Effector CD4-positive, alpha-beta T cell (primary cell): ENCODE measurements around the gene USF3.
A peak's percentile ranks its signal among the peaks of the same experiment; 100 is the strongest.

Experiments used
- DNase-seq: peaks from one replicate; pipeline ENCODE4 v3.0.0-alpha.2; 2020

The USF3 gene

GRCh38 chr3:113696658-113697499 lies 437 bp upstream of the USF3 start:
- DNase-seq: peak; percentile 98

- DNase-seq: no peak
Observed at GRCh38 chr3:113695431-113695785, 1.0 kb downstream of the USF3 start.

- no peak for DNase-seq
Observed at GRCh38 chr3:113690482-113690881, 6.0 kb downstream of the USF3 start.

GRCh38 chr3:113685956-113686721 lies 10.3 kb downstream of the USF3 start:
- DNase-seq: no peak

- no peak for DNase-seq
Observed at GRCh38 chr3:113685124-113685523, 11.3 kb downstream of the USF3 start.

GRCh38 chr3:113684271-113684819 lies 12.1 kb downstream of the USF3 start:
- no peak for DNase-seq

GRCh38 chr3:113678773-113679172 lies 17.7 kb downstream of the USF3 start:
- no peak for DNase-seq

- DNase-seq: no peak
Observed at GRCh38 chr3:113677737-113678136, 18.7 kb downstream of the USF3 start.

GRCh38 chr3:113676261-113676660 lies 20.2 kb downstream of the USF3 start:
- no peak for DNase-seq

GRCh38 chr3:113673593-113673992 lies 22.8 kb downstream of the USF3 start:
- no peak for DNase-seq

- no peak for DNase-seq
Observed at GRCh38 chr3:113668015-113668414, 28.4 kb downstream of the USF3 start.

GRCh38 chr3:113664523-113665094 lies 31.8 kb downstream of the USF3 start:
- no peak for DNase-seq

DNA sequence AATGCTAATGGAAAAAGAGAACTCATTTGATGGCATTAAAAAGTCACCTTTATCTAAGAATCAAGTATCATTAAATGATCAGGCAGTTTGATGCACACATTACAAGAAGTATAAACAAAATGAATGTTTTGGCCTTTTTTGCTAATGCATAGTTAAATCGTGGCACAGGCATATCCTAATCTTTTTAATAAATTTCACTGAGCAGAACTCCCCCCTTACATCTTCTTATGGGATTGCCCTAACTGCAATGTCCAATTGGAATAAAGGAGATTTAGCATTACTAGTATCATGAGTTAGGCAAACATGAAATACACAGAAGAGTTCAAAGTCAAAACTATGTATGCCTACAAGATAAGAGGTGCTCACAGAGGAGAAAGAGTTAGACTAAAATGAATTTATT lies 32.7 kb downstream of the USF3 start:
- DNase-seq: no peak

DNA sequence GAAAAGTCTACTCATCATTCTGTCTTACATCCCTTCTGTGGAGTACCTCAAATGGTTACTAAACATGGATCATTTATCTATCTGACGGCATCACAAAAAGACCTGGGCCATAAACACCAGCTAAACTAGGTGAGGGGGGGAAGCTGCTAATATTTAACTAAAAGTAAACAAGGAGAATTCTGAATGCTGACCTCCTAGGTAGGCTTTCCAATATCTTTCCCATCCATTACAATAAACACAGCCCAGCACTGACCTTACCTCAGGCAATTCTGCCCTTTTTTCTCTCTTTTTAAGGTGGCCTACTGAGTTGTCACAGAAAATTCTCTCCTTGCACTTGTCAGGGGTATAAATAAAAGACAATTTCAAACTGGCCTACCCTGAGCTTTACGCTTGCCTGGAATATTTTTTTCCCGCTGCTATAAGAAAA lies 33.1 kb downstream of the USF3 start:
- no peak for DNase-seq

DNA sequence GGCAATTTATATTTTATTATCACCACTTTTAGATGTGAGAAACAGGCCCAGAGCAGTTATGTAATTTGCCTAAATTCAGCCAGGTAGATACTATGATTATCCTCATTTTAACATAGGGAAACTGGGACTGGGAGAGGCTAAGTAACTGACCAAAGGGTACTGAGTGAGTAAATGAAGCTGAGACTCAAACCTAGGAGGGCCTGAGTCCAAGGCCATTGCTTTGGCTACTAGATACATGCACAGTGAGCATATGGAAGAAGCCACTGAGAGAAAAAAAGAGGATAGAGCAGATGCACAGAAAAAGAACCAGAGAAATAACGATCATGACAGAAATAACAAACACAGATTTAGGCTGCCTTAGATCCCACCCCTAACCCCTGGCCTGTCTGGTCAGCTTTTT lies 33.6 kb downstream of the USF3 start:
- DNase-seq: no peak

GRCh38 chr3:113660896-113661295 lies 35.5 kb downstream of the USF3 start:
- no peak for DNase-seq

GRCh38 chr3:113660458-113660857 lies 36.0 kb downstream of the USF3 start:
- no peak for DNase-seq

DNA sequence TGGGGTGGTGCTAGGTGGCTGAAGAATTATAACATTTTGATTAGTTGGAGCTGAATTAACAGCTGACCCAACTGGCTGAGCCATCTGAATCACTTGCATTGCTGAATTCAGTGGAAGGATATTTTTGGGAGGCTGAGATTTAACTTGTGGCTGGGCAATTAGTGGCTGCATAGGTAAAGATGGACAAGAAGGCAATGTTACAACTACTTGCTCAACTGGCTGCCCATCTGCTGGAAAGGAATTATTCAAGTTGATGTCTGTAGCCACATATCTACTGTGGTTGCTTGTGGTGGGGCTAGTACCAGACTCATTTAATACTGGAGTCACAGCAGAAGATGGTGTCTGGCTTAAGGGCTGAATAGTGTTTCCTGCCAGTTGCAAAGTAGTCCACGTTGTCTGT lies 36.4 kb downstream of the USF3 start:
- DNase-seq: no peak

DNA sequence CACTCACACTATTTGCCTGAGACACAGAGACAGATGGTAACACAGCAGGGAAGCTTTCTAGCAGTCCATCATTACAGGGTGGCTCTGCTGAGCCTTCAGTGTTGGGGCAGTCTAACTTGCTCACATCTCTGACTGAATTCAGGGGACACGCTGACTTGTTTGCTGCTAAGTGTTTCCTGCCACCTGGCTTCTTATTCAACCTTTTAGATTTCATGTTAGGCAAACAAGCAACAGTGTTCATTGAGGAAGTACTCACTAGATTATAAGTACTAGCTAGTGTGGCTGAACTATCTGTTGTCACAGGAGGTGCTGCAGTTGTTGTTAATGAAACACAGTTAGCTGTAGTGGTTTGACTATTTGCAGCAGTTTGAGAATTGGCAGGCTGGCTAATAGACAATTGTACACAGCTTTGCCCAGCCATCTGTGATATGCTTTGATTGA lies 37.3 kb downstream of the USF3 start:
- no peak for DNase-seq

DNA sequence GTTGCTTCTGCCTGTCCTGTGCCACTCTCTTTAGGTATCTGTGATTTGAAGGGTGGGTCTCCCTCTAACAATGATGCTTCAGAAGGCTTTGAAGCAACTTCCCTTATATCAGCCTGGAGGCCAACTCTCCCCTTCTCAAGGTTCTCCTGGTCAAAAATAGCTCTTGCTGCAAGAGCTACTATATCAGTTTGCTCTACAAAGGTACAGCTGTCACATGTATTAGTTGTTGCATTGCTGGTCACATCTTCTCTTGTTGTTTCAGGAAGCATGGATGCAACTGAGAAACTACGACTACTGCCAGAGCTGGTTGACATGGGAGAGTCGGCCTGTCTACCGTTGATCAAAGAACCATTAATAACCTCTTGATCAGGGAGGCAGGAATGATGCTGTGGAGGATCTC lies 38.3 kb downstream of the USF3 start:
- DNase-seq: no peak

DNA sequence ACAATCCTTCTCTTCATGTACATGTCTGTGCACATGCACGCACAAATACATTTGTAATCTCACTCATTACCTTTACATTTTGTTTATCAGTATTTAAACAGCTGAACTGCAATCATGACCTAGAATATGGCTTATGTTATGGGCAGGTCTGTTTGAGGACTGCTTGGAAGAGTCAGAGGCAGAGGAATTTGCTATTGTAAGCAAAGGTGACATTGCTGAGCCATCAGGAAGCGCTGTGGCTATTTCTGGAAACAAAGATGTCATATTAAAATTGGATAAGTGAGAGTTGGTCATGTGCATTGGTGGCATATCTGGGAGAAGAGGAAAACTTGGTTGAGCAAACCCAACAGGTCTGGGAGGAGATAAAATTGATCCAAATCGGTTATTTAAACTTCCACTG lies 41.6 kb downstream of the USF3 start:
- DNase-seq: no peak

GRCh38 chr3:113654310-113654709 lies 42.1 kb downstream of the USF3 start:
- no peak for DNase-seq

GRCh38 chr3:113649174-113649845 lies 47.1 kb downstream of the USF3 start:
- no peak for DNase-seq
